Activated naive CD4-positive, alpha-beta T cell treated with anti-CD3 and anti-CD28 coated beads for 36 hours (primary cell): ENCODE measurements around the gene COX7A2L. TPM values are rescaled to one million over a fixed set of nuclear protein-coding genes. Genes with fewer than 3 reads are reported as not detected.
"Not testable (repeated sequence)": the region's sequence is repeated elsewhere in the genome, so short reads cannot be mapped to it uniquely, and the experiment has no call there.

Source experiments
- CTCF ChIA-PET: fragments of 350-600 bp; sonication (Branson Sonifier 250); formaldehyde crosslinking; loops from one replicate; lab custom pipeline; 2021; ENCODE audit warnings: antibody characterized with exemption; lab: Charles Lee
- DNase-seq: peaks from one replicate; pipeline ENCODE4 v3.0.0-alpha.2; 2020
- H3K27ac Mint-ChIP-seq: one replicate; pipeline ENCODE4 v1.8.0; 2021; ENCODE audit warnings: mild to moderate bottlenecking, mixed read lengths
- H3K27me3 Mint-ChIP-seq: one replicate; pipeline ENCODE4 v1.8.0; 2021; ENCODE audit warnings: low read depth, mixed read lengths
- H3K36me3 Mint-ChIP-seq: one replicate; pipeline ENCODE4 v1.8.0; 2021; ENCODE audit warnings: low read depth, mixed read lengths
- H3K4me1 Mint-ChIP-seq: one replicate; pipeline ENCODE4 v1.8.0; 2021; ENCODE audit warnings: low read depth, mixed read lengths
- H3K4me3 Mint-ChIP-seq: one replicate; pipeline ENCODE4 v1.8.0; 2021; ENCODE audit warnings: mild to moderate bottlenecking, moderate library complexity, mixed read lengths
- H3K9me3 Mint-ChIP-seq: one replicate; pipeline ENCODE4 v1.8.0; 2021; ENCODE audit warnings: mixed read lengths
- intact Hi-C: fragments of 100-400 bp; cut with micrococcal nuclease; formaldehyde crosslinking; loops from one replicate; pipeline ENCODE4 v1.15.1; 2023
- total RNA-seq, 2 experiments: library from RNA; stranded (reverse); gene quantifications; one replicate each; pipeline ENCODE4 v1.2.3, GENCODE V29; 2021

Gene COX7A2L
- total RNA-seq, 2 experiments from 2014 or later: 150 to 152 TPM

GRCh38 chr2:42363413-42363812 is 2.4 kb upstream of the COX7A2L start:
- Mint-ChIP-seq H3K36me3 (peaks cover 3% of the 10 kb centered on the region), H3K9me3 (no peaks in the 10 kb centered on the region), H3K4me1 (peaks cover 25% of the 10 kb centered on the region), H3K4me3 (no peak overlapping the region), H3K27ac (no peak overlapping the region), H3K27me3 (no peaks in the 10 kb centered on the region)
- intact Hi-C loops: loop anchor here (5.0 to 10.0 kb wide), 2 partner anchors 496 to 811 kb away; no protein-coding TSS in a partner anchor
- no peak for DNase-seq
- CTCF ChIA-PET: interaction anchor here (0.6 kb wide), 1 partner anchor 436 kb away, joined by 4 read pairs; no protein-coding TSS in a partner anchor

- peaks cover 35% of the 10 kb centered on the region for H3K4me1 Mint-ChIP-seq
- peaks cover 6% of the 10 kb centered on the region for H3K36me3 Mint-ChIP-seq
- DNase-seq: no peak
- CTCF ChIA-PET: interaction anchor here (0.8 to 2.2 kb wide), 5 partner anchors 33 to 271 kb away, joined by 3 to 7 read pairs (median 5); no protein-coding TSS in a partner anchor
- H3K4me3 Mint-ChIP-seq: peak overlapping the region; percentile 83
- H3K9me3 Mint-ChIP-seq: no peaks in the 10 kb centered on the region
- H3K27ac Mint-ChIP-seq: peak overlapping the region; percentile 98
- intact Hi-C loops: loop anchor here (1.0 to 10.0 kb wide), 20 partner anchors 34 to 813 kb away; partner anchors contain the start of genes EML4 and MTA3
- H3K27me3 Mint-ChIP-seq: no peaks in the 10 kb centered on the region
Observed at GRCh38 chr2:42361728-42362283, 789 bp upstream of the COX7A2L start.

- Mint-ChIP-seq H3K27me3 (no peaks in the 10 kb centered on the region), H3K36me3 (peaks cover 9% of the 10 kb centered on the region), H3K4me1 (peaks cover 45% of the 10 kb centered on the region), H3K27ac (peak overlapping the region; percentile 98), H3K4me3 (peak overlapping the region; percentile 83), H3K9me3 (no peaks in the 10 kb centered on the region)
- CTCF ChIA-PET: interaction anchor here (0.6 to 2.2 kb wide), 2 partner anchors 32 to 45 kb away, joined by 3 to 6 read pairs; no protein-coding TSS in a partner anchor
- no peak for DNase-seq
- intact Hi-C loops: loop anchor here (2.0 to 10.0 kb wide), 5 partner anchors 208 to 814 kb away; partner anchors contain the start of gene MTA3
Observed at GRCh38 chr2:42360493-42360889, 526 bp downstream of the COX7A2L start.

GRCh38 chr2:42359965-42360483 is 993 bp downstream of the COX7A2L start:
- peak overlapping the region; percentile 98 for H3K27ac Mint-ChIP-seq
- peak; percentile 30 for DNase-seq
- intact Hi-C loops: loop anchor here (2.0 to 10.0 kb wide), 5 partner anchors 209 to 815 kb away; partner anchors contain the start of gene MTA3
- H3K27me3 Mint-ChIP-seq: no peaks in the 10 kb centered on the region
- H3K9me3 Mint-ChIP-seq: no peaks in the 10 kb centered on the region
- peaks cover 9% of the 10 kb centered on the region for H3K36me3 Mint-ChIP-seq
- peak overlapping the region; percentile 83 for H3K4me3 Mint-ChIP-seq
- peaks cover 47% of the 10 kb centered on the region for H3K4me1 Mint-ChIP-seq
- CTCF ChIA-PET: interaction anchor here (0.6 to 2.2 kb wide), 3 partner anchors 13 to 45 kb away, joined by 3 to 6 read pairs (median 3); no protein-coding TSS in a partner anchor

GRCh38 chr2:42359304-42359964 is 1.6 kb downstream of the COX7A2L start:
- H3K4me3 Mint-ChIP-seq: peak overlapping the region; percentile 83
- DNase-seq: no peak
- H3K9me3 Mint-ChIP-seq: no peaks in the 10 kb centered on the region
- CTCF ChIA-PET: interaction anchor here (0.6 to 0.7 kb wide), 3 partner anchors 12 to 299 kb away, joined by 3 read pairs; no protein-coding TSS in a partner anchor
- peak overlapping the region; percentile 98 for H3K27ac Mint-ChIP-seq
- H3K36me3 Mint-ChIP-seq: peaks cover 9% of the 10 kb centered on the region
- H3K4me1 Mint-ChIP-seq: peaks cover 53% of the 10 kb centered on the region
- intact Hi-C loops: no loop called here
- H3K27me3 Mint-ChIP-seq: no peaks in the 10 kb centered on the region

GRCh38 chr2:42353792-42354429 is 7.1 kb downstream of the COX7A2L start:
- no peak overlapping the region for H3K27ac Mint-ChIP-seq
- intact Hi-C loops: no loop called here
- DNase-seq: no peak
- H3K27me3 Mint-ChIP-seq: no peaks in the 10 kb centered on the region
- CTCF ChIA-PET: interaction anchor here (0.5 to 0.6 kb wide), 2 partner anchors 28 to 1130 kb away, joined by 3 read pairs; no protein-coding TSS in a partner anchor
- H3K4me3 Mint-ChIP-seq: no peak overlapping the region
- H3K36me3 Mint-ChIP-seq: peaks cover 26% of the 10 kb centered on the region
- H3K9me3 Mint-ChIP-seq: no peaks in the 10 kb centered on the region
- H3K4me1 Mint-ChIP-seq: peaks cover 51% of the 10 kb centered on the region

- Mint-ChIP-seq H3K27ac (no peak overlapping the region), H3K27me3 (no peaks in the 10 kb centered on the region), H3K4me3 (no peak overlapping the region), H3K36me3 (peaks cover 37% of the 10 kb centered on the region), H3K4me1 (peaks cover 33% of the 10 kb centered on the region), H3K9me3 (no peaks in the 10 kb centered on the region)
- intact Hi-C loops: no loop called here
- CTCF ChIA-PET: interaction anchor here (0.5 to 1.0 kb wide), 2 partner anchors 85 to 286 kb away, joined by 3 read pairs; no protein-coding TSS in a partner anchor
- DNase-seq: no peak
Observed at GRCh38 chr2:42351864-42352263, 9.2 kb downstream of the COX7A2L start.

- Mint-ChIP-seq H3K27me3 (no peaks in the 10 kb centered on the region), H3K4me1 (peaks cover 23% of the 10 kb centered on the region), H3K9me3 (no peaks in the 10 kb centered on the region), H3K4me3 (no peak overlapping the region), H3K27ac (no peak overlapping the region), H3K36me3 (peaks cover 38% of the 10 kb centered on the region)
- intact Hi-C loops: no loop called here
- CTCF ChIA-PET: no interaction called here
- no peak for DNase-seq
Observed at GRCh38 chr2:42350434-42351063, 10.5 kb downstream of the COX7A2L start.

- intact Hi-C loops: no loop called here
- Mint-ChIP-seq H3K9me3 (no peaks in the 10 kb centered on the region), H3K36me3 (peaks cover 45% of the 10 kb centered on the region), H3K27ac (no peak overlapping the region), H3K4me3 (no peak overlapping the region), H3K4me1 (peaks cover 6% of the 10 kb centered on the region), H3K27me3 (no peaks in the 10 kb centered on the region)
- CTCF ChIA-PET: no interaction called here
- no peak for DNase-seq
Observed at GRCh38 chr2:42348113-42348805, 12.8 kb downstream of the COX7A2L start.

- CTCF ChIA-PET: interaction anchor here (1.1 kb wide), 1 partner anchor 12 kb away, joined by 3 read pairs; no protein-coding TSS in a partner anchor
Observed at GRCh38 chr2:42347518-42347917, 13.5 kb downstream of the COX7A2L start.

GRCh38 chr2:42346856-42347255 is 14.2 kb downstream of the COX7A2L start:
- Mint-ChIP-seq H3K4me1 (peaks cover 18% of the 10 kb centered on the region), H3K36me3 (peaks cover 41% of the 10 kb centered on the region)
- H3K27ac Mint-ChIP-seq, DNase-seq, H3K9me3 Mint-ChIP-seq, H3K27me3 Mint-ChIP-seq, intact Hi-C loops, H3K4me3 Mint-ChIP-seq: not testable (repeated sequence)
- CTCF ChIA-PET: interaction anchor here (1.1 to 1.2 kb wide), 2 partner anchors 13 to 251 kb away, joined by 3 to 4 read pairs; no protein-coding TSS in a partner anchor

More at GRCh38 chr2:42347518-42347917, 13.5 kb downstream of the COX7A2L start:
- H3K27me3 Mint-ChIP-seq, H3K9me3 Mint-ChIP-seq, H3K4me3 Mint-ChIP-seq, intact Hi-C loops, H3K27ac Mint-ChIP-seq, DNase-seq: not testable (repeated sequence)
- H3K4me1 Mint-ChIP-seq: peaks cover 11% of the 10 kb centered on the region
- H3K36me3 Mint-ChIP-seq: peaks cover 43% of the 10 kb centered on the region
